SJCRH30 (cell line): ENCODE data around the gene RFTN1. TPM values are rescaled to one million over a fixed set of nuclear protein-coding genes. Genes with fewer than 3 reads are reported as not detected.

Experiments
- DNase-seq, 2 experiments: peaks; one replicate each; pipeline ENCODE4 v3.0.0-alpha.2; 2015 to 2020
- H3K27ac ChIP-seq: fragments of 250-450 bp; sonication (Bioruptor Pico); 2 replicates; pipeline ENCODE4 v1.5.1; 2020; ENCODE audit warnings: mild to moderate bottlenecking, moderate library complexity
- H3K27me3 ChIP-seq: fragments of 250-450 bp; sonication (Bioruptor Pico); 2 replicates; pipeline ENCODE4 v1.5.1; 2020; ENCODE audit warnings: mild to moderate bottlenecking, moderate library complexity
- H3K36me3 ChIP-seq: fragments of 250-450 bp; sonication (Bioruptor Pico); 2 replicates; pipeline ENCODE4 v1.5.1; 2020; ENCODE audit warnings: mild to moderate bottlenecking, moderate library complexity
- H3K4me1 ChIP-seq: fragments of 250-450 bp; sonication (Bioruptor Pico); 2 replicates; pipeline ENCODE4 v1.5.1; 2020; ENCODE audit warnings: mild to moderate bottlenecking, moderate library complexity
- H3K4me3 ChIP-seq: fragments of 250-450 bp; sonication (Bioruptor Pico); 2 replicates; pipeline ENCODE4 v1.5.1; 2020; ENCODE audit warnings: mild to moderate bottlenecking, moderate library complexity
- H3K9me3 ChIP-seq: fragments of 250-450 bp; sonication (Bioruptor Pico); replicated peaks from 2 replicates; pipeline ENCODE4 v1.5.1; 2020; ENCODE audit warnings: mild to moderate bottlenecking, moderate library complexity
- total RNA-seq: library from RNA; depleted of rRNA; stranded (reverse); fragments of >200 nt; shearing (Covaris generic); gene quantifications from 2 replicates; pipeline ENCODE4 v1.2.3, GENCODE V29; 2014

RFTN1 gene
- total RNA-seq, 1 experiment from 2014 or later = 20.1 TPM

- Histone ChIP-seq H3K27ac (no peak overlapping the region), H3K4me1 (peaks cover 15% of the 10 kb centered on the region), H3K36me3 (no peaks in the 10 kb centered on the region), H3K4me3 (no peak overlapping the region), H3K9me3 (no peaks in the 10 kb centered on the region), H3K27me3 (no peaks in the 10 kb centered on the region)
- DNase-seq = no peak
These were observed 50.8 kb downstream of the RFTN1 start for GRCh38 chr3:16462679-16463078.

- no peak for DNase-seq
- Histone ChIP-seq H3K27ac (peak overlapping the region; percentile 63), H3K27me3 (no peaks in the 10 kb centered on the region), H3K9me3 (no peaks in the 10 kb centered on the region), H3K36me3 (no peaks in the 10 kb centered on the region), H3K4me3 (no peak overlapping the region), H3K4me1 (peaks cover 21% of the 10 kb centered on the region)
These were observed 51.8 kb downstream of the RFTN1 start for GRCh38 chr3:16461463-16462245.

GRCh38 chr3:16460886-16461285 is 52.6 kb downstream of the RFTN1 start:
- DNase-seq = peak; percentile 73 to 85
- H3K36me3 ChIP-seq = no peaks in the 10 kb centered on the region

GRCh38 chr3:16460273-16460672 is 53.2 kb downstream of the RFTN1 start:
- DNase-seq = no peak
- H3K27ac ChIP-seq = peak overlapping the region; percentile 63

More at GRCh38 chr3:16460886-16461285, 52.6 kb downstream of the RFTN1 start:
- Histone ChIP-seq H3K27ac (peak overlapping the region; percentile 63), H3K4me1 (peaks cover 23% of the 10 kb centered on the region), H3K27me3 (no peaks in the 10 kb centered on the region), H3K4me3 (no peak overlapping the region), H3K9me3 (no peaks in the 10 kb centered on the region)

GRCh38 chr3:16456784-16457415 is 56.6 kb downstream of the RFTN1 start:
- Histone ChIP-seq H3K4me1 (peaks cover 35% of the 10 kb centered on the region), H3K4me3 (no peak overlapping the region), H3K9me3 (no peaks in the 10 kb centered on the region), H3K36me3 (no peaks in the 10 kb centered on the region), H3K27ac (no peak overlapping the region), H3K27me3 (no peaks in the 10 kb centered on the region)
- DNase-seq = peak in 1 of 2 experiments; percentile 40

More at GRCh38 chr3:16460273-16460672, 53.2 kb downstream of the RFTN1 start:
- Histone ChIP-seq H3K27me3 (no peaks in the 10 kb centered on the region), H3K9me3 (no peaks in the 10 kb centered on the region), H3K4me1 (peaks cover 27% of the 10 kb centered on the region), H3K4me3 (no peak overlapping the region), H3K36me3 (no peaks in the 10 kb centered on the region)

- Histone ChIP-seq H3K27me3 (no peaks in the 10 kb centered on the region), H3K4me1 (peaks cover 27% of the 10 kb centered on the region), H3K36me3 (no peaks in the 10 kb centered on the region), H3K27ac (no peak overlapping the region), H3K4me3 (no peak overlapping the region), H3K9me3 (no peaks in the 10 kb centered on the region)
- DNase-seq = no peak
These were observed 57.5 kb downstream of the RFTN1 start for GRCh38 chr3:16455966-16456365.

- Histone ChIP-seq H3K9me3 (no peaks in the 10 kb centered on the region), H3K36me3 (no peaks in the 10 kb centered on the region), H3K4me3 (no peak overlapping the region), H3K27ac (peak overlapping the region; percentile 33), H3K27me3 (no peaks in the 10 kb centered on the region), H3K4me1 (peaks cover 20% of the 10 kb centered on the region)
- peak; percentile 31 to 54 for DNase-seq
These were observed 58.5 kb downstream of the RFTN1 start for GRCh38 chr3:16455001-16455400.

- no peak overlapping the region for H3K27ac ChIP-seq
- peaks cover 29% of the 10 kb centered on the region for H3K4me1 ChIP-seq
- DNase-seq = no peak
- no peaks in the 10 kb centered on the region for H3K36me3 ChIP-seq
- no peak overlapping the region for H3K4me3 ChIP-seq
- H3K27me3 ChIP-seq = no peaks in the 10 kb centered on the region
- no peaks in the 10 kb centered on the region for H3K9me3 ChIP-seq
These were observed 61.2 kb downstream of the RFTN1 start for GRCh38 chr3:16452261-16452660.

- no peaks in the 10 kb centered on the region for H3K27me3 ChIP-seq
- DNase-seq = no peak
- H3K9me3 ChIP-seq = no peaks in the 10 kb centered on the region
- no peak overlapping the region for H3K27ac ChIP-seq
- H3K4me1 ChIP-seq = peaks cover 11% of the 10 kb centered on the region
- no peaks in the 10 kb centered on the region for H3K36me3 ChIP-seq
- no peak overlapping the region for H3K4me3 ChIP-seq
These were observed 64.1 kb downstream of the RFTN1 start for GRCh38 chr3:16449369-16449768.

- DNase-seq = peak; percentile 62 to 69
- Histone ChIP-seq H3K27ac (no peak overlapping the region), H3K9me3 (no peaks in the 10 kb centered on the region), H3K4me3 (no peak overlapping the region), H3K4me1 (peaks cover 11% of the 10 kb centered on the region), H3K27me3 (no peaks in the 10 kb centered on the region), H3K36me3 (no peaks in the 10 kb centered on the region)
These were observed 64.8 kb downstream of the RFTN1 start for GRCh38 chr3:16448639-16449070.

GRCh38 chr3:16447135-16447534 is 66.4 kb downstream of the RFTN1 start:
- Histone ChIP-seq H3K4me3 (no peak overlapping the region), H3K4me1 (peaks cover 11% of the 10 kb centered on the region), H3K36me3 (no peaks in the 10 kb centered on the region), H3K27ac (no peak overlapping the region), H3K27me3 (no peaks in the 10 kb centered on the region), H3K9me3 (no peaks in the 10 kb centered on the region)
- no peak for DNase-seq

GRCh38 chr3:16444344-16444743 is 69.2 kb downstream of the RFTN1 start:
- peaks cover 18% of the 10 kb centered on the region for H3K4me1 ChIP-seq
- DNase-seq = no peak
- H3K27me3 ChIP-seq = no peaks in the 10 kb centered on the region
- no peaks in the 10 kb centered on the region for H3K9me3 ChIP-seq
- H3K4me3 ChIP-seq = no peak overlapping the region
- no peak overlapping the region for H3K27ac ChIP-seq
- no peaks in the 10 kb centered on the region for H3K36me3 ChIP-seq

- H3K4me1 ChIP-seq = peaks cover 9% of the 10 kb centered on the region; the same call in 1 of the 2 replicates
- no peaks in the 10 kb centered on the region for H3K36me3 ChIP-seq
- no peak overlapping the region for H3K27ac ChIP-seq
- no peaks in the 10 kb centered on the region for H3K27me3 ChIP-seq
- no peak for DNase-seq
- H3K9me3 ChIP-seq = no peaks in the 10 kb centered on the region
- no peak overlapping the region for H3K4me3 ChIP-seq
These were observed 70.8 kb downstream of the RFTN1 start for GRCh38 chr3:16442730-16443129.

GRCh38 chr3:16441371-16441875 is 72.1 kb downstream of the RFTN1 start:
- DNase-seq = peak; percentile 8 to 38
- Histone ChIP-seq H3K36me3 (no peaks in the 10 kb centered on the region), H3K4me3 (no peak overlapping the region), H3K27ac (peak overlapping the region; percentile 11; the same call in 1 of the 2 replicates), H3K27me3 (no peaks in the 10 kb centered on the region), H3K9me3 (no peaks in the 10 kb centered on the region), H3K4me1 (peaks cover 9% of the 10 kb centered on the region; the same call in 1 of the 2 replicates)
